Activated CD4-positive, alpha-beta T cell treated with anti-CD3 and anti-CD28 coated beads, Interleukin-2, amount 10 ng/mL, durations not matched to agents 7 days and 5 days (primary cell): ENCODE results near the gene EXOC6B. TPM values are rescaled to one million over a fixed set of nuclear protein-coding genes. Genes with fewer than 3 reads are reported as not detected.

Experiments used
- CTCF ChIA-PET: fragments of 350-600 bp; sonication (Branson Sonifier 250); formaldehyde crosslinking; loops from one replicate; lab custom pipeline; 2021; ENCODE audit warnings: antibody characterized with exemption; lab: Charles Lee
- POLR2A ChIA-PET: fragments of 350-600 bp; sonication (Branson Sonifier 250); formaldehyde crosslinking; loops from one replicate; lab custom pipeline; 2021; ENCODE audit warnings: antibody characterized with exemption; lab: Charles Lee
- DNase-seq: peaks from one replicate; pipeline ENCODE4 v3.0.0-alpha.2; 2020
- H3K27ac Mint-ChIP-seq: one replicate; pipeline ENCODE4 v1.8.0; 2021; ENCODE audit warnings: mild to moderate bottlenecking, moderate library complexity, mixed read lengths
- H3K27me3 Mint-ChIP-seq: one replicate; pipeline ENCODE4 v1.8.0; 2021; ENCODE audit warnings: mixed read lengths
- H3K36me3 Mint-ChIP-seq: one replicate; pipeline ENCODE4 v1.8.0; 2021; ENCODE audit warnings: low read depth, mixed read lengths
- H3K4me1 Mint-ChIP-seq: one replicate; pipeline ENCODE4 v1.8.0; 2021; ENCODE audit warnings: mixed read lengths
- H3K4me3 Mint-ChIP-seq: one replicate; pipeline ENCODE4 v1.8.0; 2021; ENCODE audit warnings: mild to moderate bottlenecking, moderate library complexity, mixed read lengths
- H3K9me3 Mint-ChIP-seq: one replicate; pipeline ENCODE4 v1.8.0; 2021; ENCODE audit warnings: mixed read lengths
- total RNA-seq, 2 experiments: library from RNA; stranded (reverse); gene quantifications; one replicate each; pipeline ENCODE4 v1.2.3, GENCODE V29; 2021

The EXOC6B gene
- total RNA-seq, 2 experiments from 2014 or later: 14.8 to 16.4 TPM

DNA sequence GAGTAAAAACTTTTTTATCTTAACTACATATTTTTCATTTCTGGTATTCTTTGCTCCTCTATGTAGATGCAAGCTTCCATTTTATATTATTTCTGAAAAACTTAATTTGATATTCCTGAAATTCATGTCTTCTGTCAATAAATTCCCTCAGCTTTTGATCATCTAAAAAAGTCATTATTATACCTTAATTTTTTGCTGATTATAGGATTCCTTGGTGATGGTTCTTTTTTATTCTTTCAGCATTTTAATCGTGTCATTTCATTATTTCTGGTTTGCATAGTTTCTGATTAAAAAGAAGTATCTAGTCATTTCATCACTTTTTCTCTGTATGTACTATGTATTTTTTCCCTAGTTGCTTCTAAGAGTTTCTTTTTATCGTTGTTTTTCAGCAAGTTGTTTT, 436.4 kb downstream of the EXOC6B start:
- Mint-ChIP-seq H3K9me3 (peaks cover 15% of the 10 kb centered on the region), H3K27me3 (no peaks in the 10 kb centered on the region), H3K4me3 (no peak overlapping the region), H3K36me3 (no peaks in the 10 kb centered on the region), H3K4me1 (no peaks in the 10 kb centered on the region), H3K27ac (no peak overlapping the region)
- DNase-seq: no peak
- POLR2A ChIA-PET: no interaction called here
- CTCF ChIA-PET: no interaction called here

- ChIA-PET POLR2A (no interaction called here), CTCF (no interaction called here)
- Mint-ChIP-seq H3K27me3 (no peaks in the 10 kb centered on the region), H3K4me3 (no peak overlapping the region), H3K9me3 (peaks cover 15% of the 10 kb centered on the region), H3K4me1 (no peaks in the 10 kb centered on the region), H3K36me3 (no peaks in the 10 kb centered on the region), H3K27ac (no peak overlapping the region)
- no peak for DNase-seq
Observed at GRCh38 chr2:72388263-72388662, 437.6 kb downstream of the EXOC6B start.

DNA sequence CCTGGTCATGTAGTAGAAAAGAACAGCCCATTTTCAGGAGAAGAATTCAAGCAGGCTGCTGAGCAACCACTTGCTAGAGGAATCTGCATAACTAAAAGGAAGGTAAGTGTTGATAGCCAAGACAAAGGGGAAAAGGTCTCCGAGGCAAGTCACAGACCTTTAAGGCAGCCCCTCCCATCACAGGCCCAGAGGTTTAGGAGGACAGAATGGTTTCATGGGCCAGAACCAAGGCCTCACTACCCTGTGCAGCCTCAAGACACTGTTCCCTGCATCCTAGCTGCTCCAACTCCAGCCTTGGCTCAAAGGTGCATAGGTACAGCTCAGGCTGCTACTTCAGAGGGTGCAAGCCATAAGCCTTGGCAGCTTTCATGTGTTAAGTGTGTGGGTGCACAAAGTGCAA, 439.5 kb downstream of the EXOC6B start:
- CTCF ChIA-PET: no interaction called here
- POLR2A ChIA-PET: no interaction called here
- Mint-ChIP-seq H3K4me3 (no peak overlapping the region), H3K27ac (no peak overlapping the region), H3K9me3 (peaks cover 15% of the 10 kb centered on the region), H3K36me3 (no peaks in the 10 kb centered on the region), H3K4me1 (no peaks in the 10 kb centered on the region), H3K27me3 (no peaks in the 10 kb centered on the region)
- DNase-seq: no peak

- H3K27ac Mint-ChIP-seq: no peak overlapping the region
- H3K27me3 Mint-ChIP-seq: no peaks in the 10 kb centered on the region
- peaks cover 7% of the 10 kb centered on the region for H3K9me3 Mint-ChIP-seq
- POLR2A ChIA-PET: no interaction called here
- H3K4me3 Mint-ChIP-seq: no peak overlapping the region
- H3K36me3 Mint-ChIP-seq: peaks cover 2% of the 10 kb centered on the region
- CTCF ChIA-PET: no interaction called here
- H3K4me1 Mint-ChIP-seq: no peaks in the 10 kb centered on the region
- no peak for DNase-seq
Observed at GRCh38 chr2:72378753-72379348, 447.0 kb downstream of the EXOC6B start.

DNA sequence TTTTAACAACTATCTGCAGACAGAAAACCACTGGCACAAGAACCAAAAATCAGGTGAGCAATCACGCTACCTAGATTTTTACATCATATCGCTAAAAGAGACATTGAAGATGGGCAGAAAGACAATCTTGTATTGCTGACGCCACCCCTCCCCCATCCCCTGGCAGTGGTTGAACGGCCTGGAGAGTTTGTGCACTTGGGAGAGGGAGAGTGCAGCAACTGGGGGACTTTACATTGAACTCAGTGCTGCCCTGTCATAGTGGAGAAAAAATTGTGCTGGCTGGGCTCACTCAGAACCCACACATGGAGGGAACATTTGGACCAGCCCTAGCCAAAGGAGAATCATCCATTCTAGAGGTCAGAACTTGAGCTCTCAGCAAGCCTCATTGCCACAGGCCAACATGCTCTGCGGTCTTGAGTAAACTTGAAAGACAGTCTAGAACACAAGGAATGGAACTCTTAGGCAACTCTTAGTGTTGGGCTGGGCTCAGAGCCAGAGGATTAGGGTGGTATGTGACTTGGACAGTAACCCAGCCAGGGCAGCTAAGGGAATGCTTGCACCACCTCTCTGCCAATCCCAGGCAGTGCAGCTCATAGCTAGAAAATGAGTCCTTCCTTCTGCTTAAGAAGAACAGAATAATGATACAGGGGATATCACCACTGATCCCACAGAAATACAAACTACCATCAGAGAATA, 458.2 kb downstream of the EXOC6B start:
- DNase-seq: no peak
- Mint-ChIP-seq H3K27ac (no peak overlapping the region), H3K9me3 (peaks cover 9% of the 10 kb centered on the region), H3K27me3 (no peaks in the 10 kb centered on the region), H3K4me3 (no peak overlapping the region), H3K36me3 (no peaks in the 10 kb centered on the region), H3K4me1 (no peaks in the 10 kb centered on the region)
- POLR2A ChIA-PET: no interaction called here
- CTCF ChIA-PET: no interaction called here

DNA sequence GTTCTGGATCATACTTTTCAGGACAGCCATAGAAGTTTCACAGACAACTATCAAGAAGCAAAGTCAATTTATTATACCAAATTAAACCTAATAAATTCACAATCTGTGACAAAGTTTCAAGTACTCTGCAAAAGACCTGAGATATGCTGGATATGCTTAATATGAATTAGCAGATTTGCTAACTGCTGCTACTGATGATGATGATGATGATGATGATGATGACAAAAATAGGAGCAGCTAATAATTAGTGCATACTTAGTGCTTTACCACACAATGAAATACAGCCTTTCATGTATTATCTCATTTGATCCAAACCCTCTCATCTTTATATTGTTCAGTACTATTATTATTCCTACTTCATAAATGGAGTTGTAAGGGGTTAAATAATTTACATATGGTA, 462.4 kb downstream of the EXOC6B start:
- H3K4me3 Mint-ChIP-seq: no peak overlapping the region
- POLR2A ChIA-PET: no interaction called here
- H3K36me3 Mint-ChIP-seq: no peaks in the 10 kb centered on the region
- no peaks in the 10 kb centered on the region for H3K27me3 Mint-ChIP-seq
- peaks cover 2% of the 10 kb centered on the region for H3K9me3 Mint-ChIP-seq
- H3K4me1 Mint-ChIP-seq: no peaks in the 10 kb centered on the region
- CTCF ChIA-PET: no interaction called here
- H3K27ac Mint-ChIP-seq: no peak overlapping the region
- DNase-seq: no peak

DNA sequence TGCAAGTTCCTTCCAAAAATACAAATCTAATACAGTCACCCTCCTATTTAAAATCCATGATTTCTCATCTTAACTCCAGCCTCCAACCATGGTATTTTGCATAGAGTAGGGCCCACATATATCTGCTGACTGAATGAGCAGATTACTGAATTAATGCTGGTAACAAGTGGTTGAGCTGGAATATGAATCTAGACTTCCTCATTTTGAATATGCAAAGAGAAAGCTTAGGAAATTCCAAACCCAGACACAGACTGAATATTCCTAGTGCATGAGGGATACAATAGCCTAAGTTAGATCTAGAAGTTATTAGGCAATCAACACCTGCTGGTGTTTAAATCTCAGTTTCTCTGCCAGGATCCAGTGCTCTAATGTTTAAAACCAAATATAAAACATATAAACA, 463.1 kb downstream of the EXOC6B start:
- H3K4me1 Mint-ChIP-seq: no peaks in the 10 kb centered on the region
- no peak overlapping the region for H3K27ac Mint-ChIP-seq
- no peaks in the 10 kb centered on the region for H3K27me3 Mint-ChIP-seq
- DNase-seq: no peak
- no peak overlapping the region for H3K4me3 Mint-ChIP-seq
- ChIA-PET POLR2A (no interaction called here), CTCF (no interaction called here)
- H3K9me3 Mint-ChIP-seq: peaks cover 2% of the 10 kb centered on the region
- H3K36me3 Mint-ChIP-seq: no peaks in the 10 kb centered on the region

DNA sequence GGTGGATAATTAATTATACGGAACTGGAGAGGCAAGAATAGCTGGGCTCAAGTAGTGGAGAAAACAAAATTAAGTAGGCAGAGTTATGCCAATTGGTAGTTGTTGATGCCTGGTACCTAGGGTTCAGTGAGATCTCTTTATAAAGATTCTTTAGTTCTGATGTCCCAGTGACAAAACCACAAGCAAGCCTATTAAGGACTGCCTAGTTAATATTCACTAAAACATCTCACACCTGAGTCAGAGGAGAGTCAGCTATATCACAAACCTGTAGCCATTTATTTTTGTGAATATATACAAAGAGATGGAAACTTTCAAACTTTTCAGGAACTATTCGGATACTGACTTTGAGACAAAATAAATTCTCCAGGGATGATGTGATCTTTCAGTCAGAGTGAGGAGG, 464.3 kb downstream of the EXOC6B start:
- Mint-ChIP-seq H3K27ac (no peak overlapping the region), H3K4me3 (no peak overlapping the region), H3K9me3 (peaks cover 2% of the 10 kb centered on the region), H3K27me3 (no peaks in the 10 kb centered on the region), H3K4me1 (no peaks in the 10 kb centered on the region), H3K36me3 (no peaks in the 10 kb centered on the region)
- no peak for DNase-seq
- POLR2A ChIA-PET: no interaction called here
- CTCF ChIA-PET: no interaction called here

- CTCF ChIA-PET: no interaction called here
- H3K9me3 Mint-ChIP-seq: peaks cover 2% of the 10 kb centered on the region
- POLR2A ChIA-PET: no interaction called here
- no peaks in the 10 kb centered on the region for H3K4me1 Mint-ChIP-seq
- no peak overlapping the region for H3K27ac Mint-ChIP-seq
- no peak overlapping the region for H3K4me3 Mint-ChIP-seq
- H3K27me3 Mint-ChIP-seq: no peaks in the 10 kb centered on the region
- no peak for DNase-seq
- no peaks in the 10 kb centered on the region for H3K36me3 Mint-ChIP-seq
Observed at GRCh38 chr2:72361042-72361441, 464.8 kb downstream of the EXOC6B start.

DNA sequence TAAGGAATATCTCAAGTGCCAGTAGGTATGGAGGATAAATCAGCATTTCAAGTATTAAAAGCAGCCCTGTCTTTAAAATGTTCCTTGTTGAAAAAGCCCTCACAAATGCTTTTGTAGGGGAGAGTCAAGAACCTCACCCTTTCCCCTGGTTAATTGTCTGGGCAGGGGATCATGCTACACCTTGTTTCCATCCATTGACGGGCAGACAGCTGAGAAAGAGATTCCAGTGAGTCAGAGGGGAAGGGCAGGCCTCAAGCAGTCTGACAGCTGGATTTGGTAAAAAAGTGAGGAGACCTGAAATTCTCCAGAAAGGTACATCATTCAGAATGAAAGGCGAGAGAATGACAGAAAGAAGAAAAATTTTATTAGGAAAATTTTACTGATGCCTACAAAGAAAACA, 475.0 kb downstream of the EXOC6B start:
- no peaks in the 10 kb centered on the region for H3K36me3 Mint-ChIP-seq
- no peaks in the 10 kb centered on the region for H3K4me1 Mint-ChIP-seq
- no peaks in the 10 kb centered on the region for H3K27me3 Mint-ChIP-seq
- no peak overlapping the region for H3K4me3 Mint-ChIP-seq
- DNase-seq: no peak
- no peak overlapping the region for H3K27ac Mint-ChIP-seq
- CTCF ChIA-PET: no interaction called here
- no peaks in the 10 kb centered on the region for H3K9me3 Mint-ChIP-seq
- POLR2A ChIA-PET: no interaction called here

DNA sequence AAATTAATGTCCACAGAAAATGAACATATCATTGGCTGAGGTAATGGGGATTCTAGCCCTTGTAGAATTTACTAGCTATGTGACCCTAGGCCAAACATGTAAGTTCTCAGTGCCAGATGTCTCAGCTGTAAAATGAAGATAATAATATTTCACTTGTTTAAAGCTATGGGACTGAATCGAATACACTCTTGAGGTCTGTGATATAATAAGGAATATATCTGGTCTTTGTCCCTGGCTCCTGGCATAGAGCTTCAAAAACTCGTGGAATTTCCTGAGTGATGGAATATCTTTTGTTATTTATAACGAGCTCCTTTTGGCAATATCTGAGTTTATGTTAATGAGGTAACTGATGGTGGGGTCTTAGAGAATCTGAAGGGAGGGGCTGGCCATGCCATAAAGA, 476.8 kb downstream of the EXOC6B start:
- DNase-seq: no peak
- Mint-ChIP-seq H3K4me1 (no peaks in the 10 kb centered on the region), H3K9me3 (peaks cover 4% of the 10 kb centered on the region), H3K36me3 (no peaks in the 10 kb centered on the region), H3K27me3 (no peaks in the 10 kb centered on the region), H3K4me3 (no peak overlapping the region), H3K27ac (no peak overlapping the region)
- CTCF ChIA-PET: no interaction called here
- POLR2A ChIA-PET: no interaction called here

- ChIA-PET CTCF (no interaction called here), POLR2A (no interaction called here)
- Mint-ChIP-seq H3K27me3 (no peaks in the 10 kb centered on the region), H3K36me3 (no peaks in the 10 kb centered on the region), H3K9me3 (peaks cover 4% of the 10 kb centered on the region), H3K27ac (no peak overlapping the region), H3K4me1 (no peaks in the 10 kb centered on the region), H3K4me3 (no peak overlapping the region)
- DNase-seq: no peak
Observed at GRCh38 chr2:72347081-72347480, 478.8 kb downstream of the EXOC6B start.

DNA sequence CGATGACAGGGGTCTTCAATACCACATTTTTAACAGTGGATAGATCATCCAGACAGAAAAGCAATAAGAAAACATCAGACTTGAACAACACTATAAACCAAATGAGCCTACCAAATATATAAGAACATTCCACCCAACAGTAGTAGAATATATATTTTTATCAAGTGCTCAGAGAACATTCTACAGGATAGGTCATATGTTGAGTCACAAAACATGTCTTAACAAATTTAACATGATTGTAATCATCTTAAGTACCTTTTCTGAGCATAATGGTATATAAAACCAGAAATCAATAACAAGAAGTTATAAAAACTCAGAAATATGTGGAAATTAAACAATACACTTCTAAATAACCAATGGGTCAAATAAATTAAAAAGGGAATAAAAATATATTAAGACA, 484.2 kb downstream of the EXOC6B start:
- no peak overlapping the region for H3K4me3 Mint-ChIP-seq
- H3K27ac Mint-ChIP-seq: no peak overlapping the region
- no peaks in the 10 kb centered on the region for H3K4me1 Mint-ChIP-seq
- H3K27me3 Mint-ChIP-seq: no peaks in the 10 kb centered on the region
- DNase-seq: no peak
- H3K9me3 Mint-ChIP-seq: peaks cover 4% of the 10 kb centered on the region
- H3K36me3 Mint-ChIP-seq: no peaks in the 10 kb centered on the region
- ChIA-PET CTCF (no interaction called here), POLR2A (no interaction called here)

- Mint-ChIP-seq H3K36me3 (no peaks in the 10 kb centered on the region), H3K27ac (no peak overlapping the region), H3K4me1 (no peaks in the 10 kb centered on the region), H3K4me3 (no peak overlapping the region), H3K9me3 (peaks cover 4% of the 10 kb centered on the region), H3K27me3 (no peaks in the 10 kb centered on the region)
- POLR2A ChIA-PET: no interaction called here
- no peak for DNase-seq
- CTCF ChIA-PET: no interaction called here
Observed at GRCh38 chr2:72340665-72341064, 485.2 kb downstream of the EXOC6B start.
